Gastroesophageal sphincter (tissue), 4 donors: ENCODE results near the gene TARBP1. TPM values are rescaled to one million over a fixed set of nuclear protein-coding genes. Genes with fewer than 3 reads are reported as not detected.

Experiments used
- ATAC-seq: fragments of 150-250 bp; one replicate; pipeline ENCODE4 v1.9.1; 2016; ENCODE audit warnings: mild to moderate bottlenecking, moderate library complexity
- H3K27ac ChIP-seq, 4 donors: fragments of 200-600 bp; sonication (generic) in 3 of 4; 1 replicate in 3 of 4; 2 replicates in 1 of 4; pipeline ENCODE4 v1.5.1; 2016 to 2019
- H3K27me3 ChIP-seq: fragments of 200-600 bp; sonication (generic); one replicate; pipeline ENCODE4 v1.5.1; 2019
- H3K36me3 ChIP-seq, 2 donors: fragments of 200-600 bp; sonication (generic); one replicate each; pipeline ENCODE4 v1.5.1; 2019; ENCODE audit warnings: control low read depth in 1 of 2
- H3K4me1 ChIP-seq, 3 donors: fragments of 200-600 bp; sonication (generic); 1 replicate in 2 of 3; 2 replicates in 1 of 3; pipeline ENCODE4 v1.5.1; 2016 to 2019; ENCODE audit warnings: control low read depth in 2 of 3
- H3K4me3 ChIP-seq, 2 donors: fragments of 200-600 bp; sonication (generic); one replicate each; pipeline ENCODE4 v1.5.1; 2019; ENCODE audit warnings: mild to moderate bottlenecking in 1 of 2, moderate library complexity in 1 of 2
- H3K9me3 ChIP-seq, 3 donors: fragments of 200-600 bp; sonication (generic); one replicate each; pipeline ENCODE4 v1.5.1; 2017 to 2019; ENCODE audit warnings: control low read depth in 2 of 3
- CTCF ChIP-seq, 4 experiments: fragments of 200-600 bp in 2 of 4; fragments of 450-650 bp in 2 of 4; sonication (generic) in 1 of 4; IDR thresholded peaks; one replicate each; pipeline ENCODE4 v1.5.1; 2017 to 2019; ENCODE audit warnings: antibody characterized with exemption in 4 of 4, mild to moderate bottlenecking in 2 of 4, moderate library complexity in 2 of 4
- EP300 ChIP-seq: sonication (generic); formaldehyde crosslinking; IDR thresholded peaks from one replicate; pipeline ENCODE4 v1.6.1; 2017; ENCODE audit warnings: antibody characterized with exemption, mild to moderate bottlenecking
- POLR2A ChIP-seq, 2 donors: fragments of 450-650 bp; IDR thresholded peaks; one replicate each; pipeline ENCODE4 v1.6.1; 2017; ENCODE audit warnings: antibody characterized with exemption in 2 of 2, mild to moderate bottlenecking in 2 of 2, moderate library complexity in 1 of 2
- POLR2AphosphoS5 ChIP-seq: sonication (generic); formaldehyde crosslinking; IDR thresholded peaks from one replicate; pipeline ENCODE4 v1.6.1; 2017; ENCODE audit warnings: antibody characterized with exemption
- WGBS, 2 donors: methylation state at CpG; one replicate each; pipeline ENCODE4 v1.1.5; 2018; ENCODE audit warnings: low coverage in 1 of 2; 5-methylcytosine and 5-hydroxymethylcytosine counted together
- total RNA-seq, 4 donors: library from RNA; depleted of rRNA; stranded (reverse); fragments of >200 nt; gene quantifications; one replicate each; pipeline ENCODE4 v1.1.0, GENCODE V29; 2016

The TARBP1 gene
- total RNA-seq, 4 donors from 2014 or later = 6.7 to 9.6 (median 8.7) TPM

GRCh38 chr1:234427950-234428646 is 50.9 kb downstream of the TARBP1 start:
- ATAC-seq = no peak
- peaks cover 0 to 61% of the 10 kb centered on the region in 2 donors for H3K36me3 ChIP-seq
- 59 to 76% methylated on average over 5 to 6 of the region's 8 CpGs for WGBS, 2 donors

GRCh38 chr1:234413990-234414389 is 65.0 kb downstream of the TARBP1 start:
- Histone ChIP-seq H3K9me3 (no peaks in the 10 kb centered on the region), H3K4me1 (no peaks in the 10 kb centered on the region), H3K36me3 (peaks cover 0 to 77% of the 10 kb centered on the region in 2 donors), H3K27me3 (no peaks in the 10 kb centered on the region), H3K4me3 (no peak overlapping the region), H3K27ac (no peak overlapping the region)
- no peak for ATAC-seq
- TF ChIP-seq POLR2A (IDR thresholded peaks at IDR 0.05) = no peak
- TF ChIP-seq CTCF (IDR thresholded peaks at IDR 0.05) = no peak
- 65 to 75% methylated on average over 4 of the region's 4 CpGs for WGBS, 2 donors

More at GRCh38 chr1:234427950-234428646, 50.9 kb downstream of the TARBP1 start:
- no peaks in the 10 kb centered on the region for H3K27me3 ChIP-seq
- no peaks in the 10 kb centered on the region for H3K9me3 ChIP-seq
- TF ChIP-seq EP300 = no peak
- no peak for TF ChIP-seq POLR2AphosphoS5
- no peak for TF ChIP-seq POLR2A (IDR thresholded peaks at IDR 0.05)
- TF ChIP-seq CTCF (IDR thresholded peaks at IDR 0.05) = no peak
- H3K4me3 ChIP-seq = no peak overlapping the region
- H3K4me1 ChIP-seq = no peaks in the 10 kb centered on the region
- H3K27ac ChIP-seq = no peak overlapping the region

GRCh38 chr1:234413485-234413884 is 65.5 kb downstream of the TARBP1 start:
- WGBS, 2 donors = 95% methylated on average over 7 to 8 of the region's 9 CpGs
- Histone ChIP-seq H3K4me1 (no peaks in the 10 kb centered on the region), H3K27ac (no peak overlapping the region), H3K36me3 (peaks cover 0 to 78% of the 10 kb centered on the region in 2 donors), H3K4me3 (no peak overlapping the region), H3K9me3 (no peaks in the 10 kb centered on the region), H3K27me3 (no peaks in the 10 kb centered on the region)
- TF ChIP-seq CTCF (IDR thresholded peaks at IDR 0.05) = no peak
- TF ChIP-seq POLR2AphosphoS5 = no peak
- no peak for TF ChIP-seq EP300
- TF ChIP-seq POLR2A (IDR thresholded peaks at IDR 0.05) = no peak
- no peak for ATAC-seq

- 50 to 56% methylated on average over 2 of the region's 11 CpGs for WGBS, 2 donors
- H3K4me3 ChIP-seq = no peak overlapping the region
- H3K27me3 ChIP-seq = no peaks in the 10 kb centered on the region
- H3K36me3 ChIP-seq = peaks cover 0 to 77% of the 10 kb centered on the region in 2 donors
- H3K4me1 ChIP-seq = no peaks in the 10 kb centered on the region
- H3K27ac ChIP-seq = no peak overlapping the region
- H3K9me3 ChIP-seq = no peaks in the 10 kb centered on the region
- ATAC-seq = no peak
- no peak for TF ChIP-seq POLR2AphosphoS5
- TF ChIP-seq CTCF (IDR thresholded peaks at IDR 0.05) = no peak
- no peak for TF ChIP-seq POLR2A (IDR thresholded peaks at IDR 0.05)
- TF ChIP-seq EP300 = no peak
Observed at GRCh38 chr1:234412830-234413229, 66.1 kb downstream of the TARBP1 start.

- Histone ChIP-seq H3K36me3 (peaks cover 0 to 54% of the 10 kb centered on the region in 2 donors), H3K27me3 (no peaks in the 10 kb centered on the region), H3K9me3 (no peaks in the 10 kb centered on the region), H3K27ac (no peak overlapping the region), H3K4me1 (no peaks in the 10 kb centered on the region), H3K4me3 (no peak overlapping the region)
- WGBS, 2 donors = 67 to 70% methylated on average over 5 of the region's 5 CpGs
- TF ChIP-seq POLR2AphosphoS5 = no peak
- TF ChIP-seq POLR2A (IDR thresholded peaks at IDR 0.05) = no peak
- no peak for TF ChIP-seq CTCF (IDR thresholded peaks at IDR 0.05)
- TF ChIP-seq EP300 = no peak
- ATAC-seq = no peak
Observed at GRCh38 chr1:234409328-234409727, 69.7 kb downstream of the TARBP1 start.
